HG02938 (cell line): ENCODE results near the gene SLC9A1.

ENCODE experiments used
- ATAC-seq: cut with Tn5 transposase; IDR thresholded peaks from one replicate; pipeline ENCODE4 v1.9.1; 2021; ENCODE audit warnings: mild to moderate bottlenecking, moderate library complexity; ENCODE audit not compliant: unreplicated experiment

SLC9A1 gene

DNA sequence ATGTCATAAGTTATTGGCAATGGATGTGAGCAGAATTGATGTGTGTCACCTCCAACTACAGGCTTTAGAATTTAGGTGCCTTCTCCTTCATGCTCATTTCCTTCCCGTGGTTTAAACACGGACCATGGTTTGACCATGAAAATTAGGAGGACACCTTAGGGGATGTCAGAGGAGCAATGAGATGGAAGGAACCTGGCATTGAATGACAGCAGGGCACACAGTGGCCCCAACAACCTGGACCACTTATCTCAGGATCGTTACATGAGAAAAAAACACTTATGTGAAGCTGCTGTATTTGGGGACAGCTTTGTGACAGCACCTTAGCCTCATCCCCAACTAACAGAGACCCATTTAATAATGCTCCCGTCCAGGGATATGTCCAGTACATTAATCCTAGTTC is 70.8 kb downstream of the SLC9A1 start:
- ATAC-seq = no peak

DNA sequence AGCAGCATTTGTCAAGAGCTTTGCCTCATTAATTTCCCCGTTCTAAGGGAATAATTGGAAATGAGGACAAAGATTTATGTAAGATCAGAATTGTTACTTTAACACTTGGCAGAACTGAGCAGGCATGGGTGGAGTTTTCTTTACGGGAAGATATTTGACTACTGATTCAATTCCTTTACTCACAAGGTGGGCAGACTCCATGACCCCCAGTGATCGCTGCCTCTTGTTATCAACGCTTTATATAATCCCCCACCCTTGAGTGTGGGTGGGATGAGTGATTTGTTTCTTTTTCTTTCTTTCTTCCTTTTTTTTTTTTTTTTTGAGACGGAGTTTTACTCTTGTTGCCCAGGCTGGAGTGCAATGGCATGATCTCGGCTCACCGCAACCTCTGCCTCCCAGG is 77.0 kb downstream of the SLC9A1 start:
- no peak for ATAC-seq

DNA sequence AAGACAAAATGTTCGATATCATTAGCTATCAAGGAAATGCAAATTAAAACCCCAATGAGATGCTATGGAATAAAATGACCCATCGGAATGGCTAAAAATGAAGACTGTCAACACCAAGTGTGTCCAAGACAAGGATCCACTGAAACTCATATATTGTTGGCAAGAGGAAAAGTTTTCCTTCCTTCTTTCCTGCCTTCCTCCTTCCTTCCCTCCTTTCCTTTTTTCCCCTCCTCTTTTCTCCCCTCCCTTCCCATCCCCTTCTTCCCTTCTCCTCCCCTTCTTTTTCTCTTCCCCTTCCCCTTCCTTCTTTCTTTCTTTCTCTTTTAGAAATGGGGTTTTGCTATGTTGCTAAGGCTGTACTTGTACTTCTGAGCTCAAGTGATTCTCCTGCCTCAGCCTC is 78.1 kb downstream of the SLC9A1 start:
- ATAC-seq = no peak

DNA sequence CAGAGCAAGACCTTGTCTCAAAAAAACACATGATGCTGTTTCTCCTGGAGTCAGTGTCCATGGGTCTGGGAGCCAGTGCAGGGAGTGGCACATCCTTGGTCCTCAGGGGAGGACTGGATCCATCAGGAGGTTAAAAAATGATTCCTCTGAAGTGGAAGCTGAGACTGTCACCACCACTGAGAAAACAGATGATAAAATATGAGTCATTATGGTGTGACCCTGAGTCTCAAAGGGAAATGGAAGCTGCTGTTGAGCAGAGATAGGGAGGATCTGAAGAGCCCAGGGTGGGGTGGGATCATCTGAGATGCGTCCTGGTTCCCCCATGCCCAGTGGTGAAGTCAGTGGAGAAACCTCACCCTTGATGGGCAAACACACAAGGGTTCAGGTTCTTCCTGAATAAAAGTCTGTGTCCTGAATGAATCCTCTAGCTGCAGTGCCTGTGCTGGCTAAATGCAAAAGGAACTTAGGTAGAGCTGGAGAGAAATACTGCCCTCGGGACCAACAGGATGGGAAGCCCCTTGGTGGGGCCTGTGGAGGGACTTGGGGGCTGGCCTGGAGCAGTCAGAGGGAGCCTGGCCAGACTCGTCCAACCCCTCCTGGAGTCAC is 80.6 kb downstream of the SLC9A1 start:
- ATAC-seq = no peak

DNA sequence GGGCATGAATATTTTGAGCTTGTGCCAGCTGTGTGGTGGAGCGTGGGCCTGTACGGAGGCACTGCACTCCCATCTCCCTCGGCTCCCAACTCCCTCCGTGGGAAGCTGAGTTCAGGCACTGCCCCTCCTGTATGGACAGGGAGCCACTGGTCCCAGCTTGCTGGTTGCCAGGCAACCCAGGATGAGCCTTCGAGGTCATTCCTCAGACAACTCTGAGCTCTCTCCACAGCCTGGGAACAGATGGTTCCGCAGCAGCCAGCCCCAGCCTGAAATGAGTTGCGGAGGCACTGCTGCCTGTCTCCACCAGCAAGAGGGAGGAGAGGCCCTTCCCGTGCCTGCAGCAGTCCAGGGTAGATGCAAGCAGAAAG is 83.9 kb downstream of the SLC9A1 start:
- no peak for ATAC-seq

DNA sequence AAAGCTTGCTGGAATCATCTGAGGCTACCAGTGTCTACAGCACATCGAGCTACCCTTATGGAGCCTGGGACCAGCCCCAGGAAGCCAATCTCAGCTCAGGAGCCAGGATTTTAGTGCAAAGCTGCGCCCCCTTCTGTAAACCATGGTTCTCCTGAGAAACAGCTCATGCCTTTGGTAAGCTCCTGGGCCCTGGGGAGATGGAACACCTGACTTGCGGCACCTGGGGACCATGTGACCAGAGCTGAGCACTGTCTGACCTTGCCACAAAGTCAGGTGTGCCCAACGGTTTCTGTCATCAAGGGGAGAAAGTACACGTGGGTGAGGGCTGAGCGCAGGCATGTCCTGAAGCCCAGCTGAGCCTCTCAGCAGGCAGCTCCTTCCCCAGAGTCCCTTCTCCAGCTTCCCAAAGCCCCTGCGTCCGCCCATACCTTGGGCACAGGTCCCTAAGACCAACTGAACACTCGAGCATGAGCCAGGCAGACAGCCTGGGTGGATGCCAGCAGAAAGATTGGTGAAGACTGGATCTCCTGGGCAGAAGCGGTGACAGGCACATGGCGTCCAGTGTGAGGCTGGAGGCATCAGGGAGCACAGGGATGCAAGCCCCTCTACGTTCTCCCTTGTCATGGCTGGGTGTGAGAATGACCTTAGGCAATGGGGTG is 84.4 kb downstream of the SLC9A1 start:
- no peak for ATAC-seq

DNA sequence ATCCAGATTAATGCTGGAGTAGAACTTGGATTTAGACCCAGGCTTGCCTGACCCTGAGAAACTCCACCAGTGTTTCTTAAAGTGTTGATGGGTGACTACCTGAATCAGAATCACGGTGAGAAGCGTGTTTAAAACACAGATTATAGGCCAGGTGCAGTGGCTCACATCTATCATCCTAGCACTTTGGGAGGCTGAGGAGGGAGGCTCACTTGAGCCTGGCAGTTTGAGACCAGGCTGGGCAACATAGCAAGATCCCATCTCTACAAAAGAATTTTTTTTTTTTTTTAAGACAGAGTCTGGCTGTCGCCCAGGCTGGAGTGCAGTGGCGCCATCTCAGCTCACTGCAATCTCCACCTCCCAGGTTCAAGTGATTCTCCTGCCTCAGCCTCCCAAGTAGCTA is 86.0 kb downstream of the SLC9A1 start:
- ATAC-seq = no peak

DNA sequence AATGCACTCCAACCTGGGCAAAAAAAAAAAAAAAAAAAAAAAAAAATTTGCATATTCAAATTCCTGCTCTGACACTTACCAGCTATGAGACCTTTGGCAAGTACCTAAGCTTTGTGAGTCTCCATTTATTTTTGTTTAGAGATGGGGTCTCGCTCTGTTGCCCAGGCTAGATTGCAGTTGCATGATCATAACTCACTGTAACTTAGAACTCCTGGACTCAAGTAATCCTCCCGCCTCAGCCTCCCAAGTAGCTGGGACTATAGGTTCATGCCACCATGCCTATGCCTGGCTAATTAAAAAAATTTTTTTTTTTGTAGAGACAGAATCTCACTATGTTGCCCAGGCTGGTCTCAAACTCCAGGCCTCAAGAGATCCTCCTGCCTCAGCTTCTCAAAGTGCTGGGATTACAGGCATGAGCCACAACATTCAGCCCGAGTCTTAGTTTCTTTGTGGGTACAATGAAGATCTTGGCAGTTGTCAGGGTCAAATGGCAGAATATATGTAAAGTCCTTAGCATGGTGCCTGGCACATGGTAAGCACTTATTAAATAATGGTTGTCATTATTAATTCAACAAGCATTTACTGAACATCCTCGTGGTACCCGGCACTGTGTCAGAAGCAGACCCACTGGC is 88.8 kb downstream of the SLC9A1 start:
- ATAC-seq = no peak

DNA sequence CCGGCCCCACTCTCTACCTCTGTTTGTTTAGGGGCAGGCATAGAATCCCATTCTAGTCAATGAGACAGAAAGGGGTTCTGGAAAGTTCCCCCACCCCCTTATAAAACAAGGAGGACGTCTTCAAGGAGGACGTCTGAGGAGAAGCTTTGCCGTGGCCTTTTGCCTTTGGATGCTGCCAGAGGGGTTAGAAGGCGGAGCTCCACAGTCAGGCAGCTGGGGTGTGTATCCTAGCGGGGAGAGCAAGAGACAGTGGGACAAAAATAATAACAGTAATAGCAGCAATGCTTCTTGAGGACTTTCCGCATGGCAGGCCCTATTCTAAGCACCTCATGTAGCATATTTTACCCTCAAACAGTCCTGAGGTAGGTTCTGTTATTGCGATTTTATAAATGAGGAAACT is 94.0 kb downstream of the SLC9A1 start:
- ATAC-seq = no peak

DNA sequence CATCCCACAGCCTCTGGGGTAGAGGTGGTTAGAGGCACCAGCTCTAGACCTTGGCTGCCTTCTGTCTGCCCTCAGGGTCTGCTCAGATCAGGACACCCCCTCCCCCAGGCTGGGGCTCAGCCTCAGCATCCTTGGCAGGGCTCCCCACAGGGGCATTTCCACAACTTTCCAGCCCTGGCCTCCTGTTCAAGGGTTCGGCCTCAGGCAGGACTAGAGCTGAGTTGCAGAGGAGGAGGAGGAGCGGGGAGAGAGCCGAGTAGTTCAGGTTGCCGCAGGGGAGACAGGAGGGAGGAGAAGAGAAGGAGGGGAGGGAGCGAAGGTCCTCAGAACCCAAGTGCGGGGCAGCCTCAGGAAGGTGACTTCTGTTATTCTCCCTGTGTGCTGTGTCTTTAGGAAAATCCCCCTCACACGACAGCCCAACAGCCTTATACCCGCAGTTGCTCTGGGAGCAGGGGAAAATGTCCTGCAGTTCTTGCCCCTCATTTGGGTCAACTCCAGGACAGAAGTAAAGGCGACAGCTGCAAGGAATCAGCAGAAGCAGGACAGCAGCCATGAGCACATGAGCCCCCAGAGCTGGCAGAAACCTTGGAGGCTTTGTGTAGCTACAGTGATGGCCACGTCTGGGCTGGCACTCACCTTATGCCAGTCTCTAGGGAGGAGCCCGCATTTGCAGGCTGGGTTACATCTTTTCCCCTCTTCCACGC is 95.8 kb downstream of the SLC9A1 start:
- ATAC-seq = no peak

DNA sequence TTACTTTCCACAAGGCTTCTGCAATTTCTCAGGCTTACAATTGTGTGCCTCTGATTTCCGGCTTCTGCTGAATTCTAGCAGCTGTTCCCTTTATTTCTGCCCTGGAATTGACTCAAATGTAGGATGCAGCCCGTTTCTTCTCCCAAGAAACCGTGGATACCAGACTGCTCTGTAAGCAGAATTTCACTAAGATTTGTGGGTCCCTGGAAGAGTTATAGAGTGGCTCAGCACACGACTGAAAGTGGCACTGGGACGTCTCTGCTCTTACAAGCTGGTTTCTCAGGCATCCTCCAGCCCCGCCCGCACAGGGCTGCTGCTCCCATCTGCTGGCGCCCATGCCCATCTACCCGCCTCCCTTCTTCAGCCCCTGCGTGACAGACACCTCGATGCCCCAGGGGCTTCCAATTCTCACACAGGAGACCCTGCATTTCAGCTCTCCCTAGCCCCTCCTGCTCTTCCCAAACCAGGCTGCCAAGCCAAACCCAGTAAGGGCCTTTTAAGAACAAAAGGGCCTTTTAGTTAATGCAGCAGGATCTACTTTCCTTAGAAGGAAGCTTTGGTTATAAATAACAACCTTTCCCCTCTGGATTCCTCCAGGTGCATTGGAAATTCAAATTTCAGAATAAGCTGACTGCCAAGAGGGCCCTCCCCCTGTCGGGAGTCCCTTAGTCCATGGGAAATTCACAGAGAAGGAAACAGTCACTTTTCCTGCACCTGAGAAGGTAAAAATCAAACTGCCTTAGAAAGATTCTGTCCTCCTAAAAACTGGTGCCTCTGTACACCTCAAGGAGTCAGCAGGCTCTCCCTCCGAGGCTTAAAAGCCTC is 96.9 kb downstream of the SLC9A1 start:
- no peak for ATAC-seq

DNA sequence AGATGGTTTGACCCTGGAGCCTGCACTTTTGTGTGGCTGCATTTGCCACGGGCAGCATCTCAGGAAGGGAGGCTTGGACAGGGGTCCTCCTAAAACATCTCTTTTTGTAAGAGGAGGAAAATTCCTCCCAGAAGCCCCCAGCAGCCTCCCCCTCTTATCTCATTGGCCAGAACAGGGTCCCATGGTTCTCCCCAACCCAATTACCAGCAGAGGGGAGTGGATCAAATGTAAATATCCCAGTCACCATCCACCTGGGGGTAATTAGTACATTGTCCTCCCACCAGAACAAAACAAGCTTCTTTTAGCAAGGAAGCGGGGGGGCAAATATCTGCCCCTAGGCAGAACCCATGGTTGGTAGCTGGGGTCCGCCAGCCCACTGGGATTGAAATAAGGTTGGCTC is 97.5 kb downstream of the SLC9A1 start:
- ATAC-seq = no peak

DNA sequence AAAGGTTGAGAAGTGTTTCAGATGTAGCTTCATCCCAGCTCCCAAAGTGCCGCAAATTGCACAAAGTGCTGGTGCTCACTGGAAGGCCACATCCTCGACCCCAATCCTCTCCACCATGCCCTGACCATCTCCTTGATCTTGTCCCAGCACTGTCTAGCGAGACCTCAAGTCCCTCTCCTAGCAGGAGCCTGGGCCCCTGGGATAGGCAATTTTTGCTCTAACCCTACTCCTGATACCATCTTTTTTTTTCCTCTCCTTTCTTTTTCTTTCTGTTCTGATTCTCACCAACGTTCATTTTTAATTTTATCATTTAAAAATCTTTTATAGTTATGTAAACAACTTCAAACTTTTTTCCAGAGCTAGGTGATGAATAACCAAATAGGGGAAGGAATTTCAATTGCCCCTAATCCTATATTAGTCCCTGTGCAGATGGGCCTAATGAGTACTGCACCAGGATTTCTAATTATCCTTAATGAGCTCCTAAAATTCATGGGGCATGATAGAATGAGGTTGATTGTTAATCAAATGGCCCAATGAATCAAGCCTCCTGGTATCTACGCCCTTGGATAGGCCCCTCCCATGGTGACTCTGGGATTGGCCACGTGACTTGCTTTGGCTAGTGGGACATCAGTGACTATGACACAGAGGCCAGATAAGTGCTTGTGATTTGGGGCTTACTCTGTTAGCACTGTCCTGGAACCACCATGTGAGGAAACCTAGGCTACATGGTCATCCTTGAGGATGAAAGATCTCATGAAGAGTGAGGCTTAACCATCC is 100.8 kb downstream of the SLC9A1 start:
- ATAC-seq = no peak

DNA sequence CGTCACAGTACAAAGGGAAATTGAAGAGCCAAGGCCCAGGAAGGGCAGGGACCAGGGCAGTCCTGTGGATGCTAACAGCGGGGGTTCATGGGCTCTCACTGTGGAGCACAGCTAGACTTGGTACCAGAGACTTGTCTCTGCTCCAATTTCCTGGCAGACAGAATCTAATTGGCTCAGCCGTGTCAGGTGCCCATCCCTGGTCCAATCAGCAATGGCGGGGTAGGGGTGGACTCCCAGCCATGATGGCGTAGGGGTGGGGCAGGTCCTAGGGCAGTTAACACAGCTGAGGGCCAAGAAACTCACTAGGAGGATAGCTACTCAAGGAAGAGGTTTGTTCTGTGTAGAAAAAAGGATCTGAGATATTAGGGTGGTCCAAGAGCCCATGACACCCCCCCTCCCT is 102.4 kb downstream of the SLC9A1 start:
- ATAC-seq = no peak

DNA sequence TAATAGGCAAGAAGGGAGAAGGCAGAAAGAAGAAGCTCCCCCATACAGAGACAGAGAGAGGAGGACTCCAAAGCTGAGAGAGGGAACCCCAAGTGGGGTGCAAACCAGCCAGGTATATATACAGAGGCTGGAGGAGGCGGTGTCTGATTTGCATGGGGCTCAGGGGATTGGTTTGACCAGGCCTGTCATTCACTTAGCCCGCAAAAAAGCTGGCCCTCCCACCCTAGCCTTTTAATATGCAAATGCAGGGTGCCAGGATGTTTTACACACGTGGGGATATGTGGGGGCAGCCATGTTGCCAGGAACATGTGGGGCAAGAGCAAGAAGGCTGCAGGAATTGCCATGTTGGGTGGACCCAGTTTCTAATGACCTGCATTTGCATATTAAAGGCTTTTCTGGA is 105.3 kb downstream of the SLC9A1 start:
- no peak for ATAC-seq

DNA sequence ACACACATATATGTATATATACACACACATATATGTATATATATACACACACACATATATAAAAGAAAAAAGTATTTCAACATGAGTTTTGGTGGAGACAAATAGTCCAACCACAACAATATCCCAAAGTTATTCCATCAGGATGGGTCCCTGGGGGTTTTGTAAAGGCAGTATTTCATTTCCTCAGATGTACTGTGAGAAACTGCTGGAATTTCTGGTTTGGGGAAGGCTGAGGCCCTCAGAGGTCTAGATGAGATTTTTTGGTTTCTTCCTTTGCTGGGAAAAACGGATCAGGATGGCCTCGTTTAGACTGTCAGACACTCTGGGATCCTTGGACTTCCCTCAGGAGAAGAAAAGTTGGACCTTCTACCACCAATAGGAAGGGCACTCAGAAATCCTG is 105.8 kb downstream of the SLC9A1 start:
- ATAC-seq = no peak
